ENCODE measurements around the gene SLC19A1. TPM values are rescaled to one million over a fixed set of nuclear protein-coding genes. Genes with fewer than 3 reads are reported as not detected.

The SLC19A1 gene
- total RNA-seq, 1 experiment from 2014 or later, result 25.5 TPM

DNA sequence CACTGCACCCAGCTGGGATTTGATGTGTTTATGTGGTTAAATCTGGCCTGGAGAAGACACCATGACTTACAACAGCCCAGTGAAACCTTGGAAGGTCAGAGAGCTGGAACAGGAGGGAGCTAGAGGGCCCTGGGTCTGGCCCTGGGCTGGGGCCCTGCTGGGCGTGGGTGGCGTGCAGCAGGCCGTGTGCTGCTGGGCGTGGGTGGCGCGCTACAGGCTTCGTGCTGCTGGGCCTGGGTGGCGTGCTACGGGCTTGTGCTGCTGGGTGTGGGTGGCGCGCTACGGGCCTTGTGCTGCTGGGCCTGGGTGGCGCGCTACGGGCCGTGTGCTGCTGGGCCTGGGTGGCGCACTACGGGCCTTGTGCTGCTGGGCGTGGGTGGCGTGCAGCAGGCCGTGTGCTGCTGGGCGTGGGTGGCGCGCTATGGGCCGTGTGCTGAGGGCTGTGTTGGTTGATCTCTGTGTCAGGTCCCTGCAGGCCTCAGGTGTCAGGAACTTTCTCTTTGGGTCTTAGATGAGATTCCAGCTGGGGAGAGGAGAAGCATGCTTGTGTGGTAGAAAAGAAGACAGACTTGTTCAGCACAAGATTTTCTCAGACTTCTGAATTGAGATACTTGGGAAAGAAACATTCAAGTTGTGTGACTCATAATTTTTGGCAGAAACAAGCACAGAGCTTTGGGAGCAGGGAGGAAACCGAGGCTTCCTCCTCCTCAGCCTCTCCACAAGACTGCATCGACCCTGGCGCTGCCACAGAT lies 71.3 kb downstream of the SLC19A1 start:
- in situ Hi-C loops (cut with HindIII; ENCODE audit: low pct_unique_long_range_greater_than_20kb, low sequenced_read_pairs), result no loop called here
- no peak for DNase-seq (ENCODE audit: low read depth)

DNA sequence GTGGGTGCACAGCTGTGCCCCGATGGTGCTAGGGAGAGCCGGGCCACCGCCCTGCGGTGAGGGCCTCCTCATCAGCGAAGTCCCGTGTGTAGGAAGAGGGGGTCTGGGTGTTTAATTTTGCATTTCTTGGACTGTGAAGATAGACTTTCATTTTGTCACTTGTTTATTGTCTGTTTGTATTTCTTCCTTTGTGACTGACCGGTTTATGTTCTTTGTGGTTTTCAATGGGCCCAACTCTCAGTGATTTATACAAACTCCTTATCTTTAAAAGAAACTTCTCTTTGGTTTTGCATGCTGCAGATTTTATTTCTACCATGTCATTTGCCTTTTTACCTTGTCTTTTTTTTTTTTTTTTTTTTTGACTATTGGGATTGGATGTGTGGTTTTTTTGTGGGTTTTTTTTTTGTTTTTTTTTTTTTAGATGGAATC lies 72.1 kb downstream of the SLC19A1 start:
- no peak for DNase-seq (ENCODE audit: low read depth)
- in situ Hi-C loops (cut with HindIII; ENCODE audit: low pct_unique_long_range_greater_than_20kb, low sequenced_read_pairs), result no loop called here

DNA sequence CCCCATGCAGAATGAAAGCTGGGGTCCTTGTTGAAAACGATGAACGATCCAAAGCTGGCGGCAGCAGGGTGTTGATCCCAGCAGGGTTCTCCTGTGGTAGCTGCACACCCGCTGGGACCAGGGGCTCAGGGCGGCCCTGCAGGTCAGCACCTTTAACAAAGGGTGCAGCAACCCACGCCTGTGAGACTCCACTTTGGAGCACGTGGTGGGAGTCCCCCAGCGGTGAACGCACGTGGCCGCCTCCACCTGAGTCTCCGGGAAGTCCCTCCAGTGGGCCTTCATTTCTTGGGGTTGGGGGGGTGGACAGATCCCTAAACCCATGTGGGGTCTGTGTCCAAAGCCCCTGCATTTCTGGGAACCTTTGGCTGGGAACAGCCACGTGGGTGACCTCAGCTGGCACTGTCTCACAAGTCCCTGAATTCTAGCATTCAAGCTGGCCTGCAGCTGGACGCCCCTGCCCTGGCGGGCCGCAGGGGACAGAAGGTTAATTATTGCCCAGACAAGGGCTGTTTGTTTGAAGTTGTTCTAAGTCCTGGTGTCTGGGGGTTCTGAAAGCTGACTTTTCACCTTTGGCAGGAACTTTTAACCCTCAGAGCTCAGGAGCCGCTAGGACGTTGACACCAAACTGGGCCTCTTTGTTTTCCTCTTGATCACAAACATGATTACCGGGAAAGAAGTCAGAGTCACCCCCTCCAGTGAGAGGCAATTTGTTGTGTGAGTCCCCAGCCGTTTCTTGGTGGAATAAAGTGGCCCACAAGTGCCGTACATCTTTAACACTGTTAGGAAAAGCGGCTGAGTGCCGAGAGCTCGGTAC lies 72.8 kb downstream of the SLC19A1 start:
- in situ Hi-C loops (cut with HindIII; ENCODE audit: low pct_unique_long_range_greater_than_20kb, low sequenced_read_pairs), result no loop called here

DNA sequence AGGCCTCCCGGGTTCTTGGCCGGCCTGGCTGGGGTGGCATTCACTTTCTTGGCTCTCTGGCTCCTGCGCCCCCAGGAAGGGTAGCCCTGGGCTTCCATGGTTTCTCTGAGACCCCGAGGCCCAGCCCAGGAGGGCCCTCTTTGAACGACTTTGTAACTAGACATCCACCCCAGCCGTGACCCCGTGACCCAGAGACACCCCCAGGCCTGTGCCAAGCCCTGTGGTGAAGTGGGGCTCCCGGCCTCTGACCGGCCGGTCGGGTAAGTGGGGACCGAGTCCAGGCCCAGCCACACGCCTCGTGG lies 73.3 kb downstream of the SLC19A1 start:
- no peak for DNase-seq (ENCODE audit: low read depth)
- in situ Hi-C loops (cut with HindIII; ENCODE audit: low pct_unique_long_range_greater_than_20kb, low sequenced_read_pairs), result no loop called here

More for the DNA sequence above, 72.8 kb downstream of the SLC19A1 start:
- no peak for DNase-seq (ENCODE audit: low read depth)

DNA sequence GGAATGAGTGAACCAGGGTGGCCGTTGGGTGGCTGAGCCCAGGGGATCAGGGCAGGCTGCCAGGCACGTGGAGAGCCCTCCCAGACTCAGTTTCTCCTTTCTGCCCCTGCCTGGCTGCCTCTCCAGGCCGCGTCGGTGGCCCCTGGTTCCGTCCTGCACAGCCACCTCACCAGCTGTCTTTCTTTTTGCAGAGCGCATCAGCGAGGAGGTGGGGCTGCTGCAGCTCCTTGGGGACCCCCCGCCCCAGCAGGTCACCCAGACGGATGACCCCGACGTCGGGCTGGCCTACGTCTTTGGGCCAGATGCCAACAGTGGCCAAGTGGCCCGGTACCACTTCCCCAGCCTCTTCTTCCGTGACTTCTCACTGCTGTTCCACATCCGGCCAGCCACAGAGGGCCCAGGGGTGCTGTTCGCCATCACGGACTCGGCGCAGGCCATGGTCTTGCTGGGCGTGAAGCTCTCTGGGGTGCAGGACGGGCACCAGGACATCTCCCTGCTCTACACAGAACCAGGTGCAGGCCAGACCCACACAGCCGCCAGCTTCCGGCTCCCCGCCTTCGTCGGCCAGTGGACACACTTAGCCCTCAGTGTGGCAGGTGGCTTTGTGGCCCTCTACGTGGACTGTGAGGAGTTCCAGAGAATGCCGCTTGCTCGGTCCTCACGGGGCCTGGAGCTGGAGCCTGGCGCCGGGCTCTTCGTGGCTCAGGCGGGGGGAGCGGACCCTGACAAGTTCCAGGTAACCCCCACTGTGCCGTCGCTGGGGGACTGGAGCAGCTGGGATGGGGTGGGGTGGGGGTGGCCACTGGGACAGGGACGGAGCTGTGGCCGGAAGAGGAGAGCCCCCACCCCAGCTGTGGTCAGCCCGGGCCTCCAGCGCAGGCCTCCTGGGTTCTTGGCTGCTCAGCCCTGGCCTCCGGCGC lies 73.9 kb downstream of the SLC19A1 start:
- no peak for DNase-seq (ENCODE audit: low read depth)
- in situ Hi-C loops (cut with HindIII; ENCODE audit: low pct_unique_long_range_greater_than_20kb, low sequenced_read_pairs), result no loop called here

DNA sequence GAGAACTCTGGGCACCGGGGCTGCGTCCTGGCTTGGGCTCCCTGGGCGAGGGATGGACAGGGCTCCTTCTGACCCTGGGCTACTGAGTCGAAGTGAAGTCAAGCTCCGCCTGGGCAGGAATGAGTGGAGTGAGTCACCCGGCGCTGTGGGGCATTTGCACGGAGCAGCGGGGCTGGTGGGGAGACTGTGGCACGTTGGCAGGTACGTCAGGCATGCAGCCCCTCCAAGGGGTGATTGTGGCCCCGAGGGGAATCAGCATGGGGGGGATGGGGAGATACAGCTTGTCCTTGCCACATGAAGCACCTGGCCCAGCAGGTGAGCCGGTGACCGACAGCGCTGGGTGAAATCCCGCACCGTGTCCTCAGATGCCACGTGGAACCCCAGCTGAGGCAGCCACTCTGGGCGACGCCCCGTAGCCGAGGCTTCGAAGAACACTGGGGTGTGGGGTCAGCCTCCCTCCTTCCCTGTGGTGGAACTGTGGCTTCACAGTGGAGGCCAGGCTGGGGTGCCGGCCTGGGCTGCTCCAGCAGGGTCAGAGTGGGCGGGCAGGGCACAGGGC lies 74.9 kb downstream of the SLC19A1 start:
- DNase-seq (ENCODE audit: low read depth), result no peak
- in situ Hi-C loops (cut with HindIII; ENCODE audit: low pct_unique_long_range_greater_than_20kb, low sequenced_read_pairs), result no loop called here

DNA sequence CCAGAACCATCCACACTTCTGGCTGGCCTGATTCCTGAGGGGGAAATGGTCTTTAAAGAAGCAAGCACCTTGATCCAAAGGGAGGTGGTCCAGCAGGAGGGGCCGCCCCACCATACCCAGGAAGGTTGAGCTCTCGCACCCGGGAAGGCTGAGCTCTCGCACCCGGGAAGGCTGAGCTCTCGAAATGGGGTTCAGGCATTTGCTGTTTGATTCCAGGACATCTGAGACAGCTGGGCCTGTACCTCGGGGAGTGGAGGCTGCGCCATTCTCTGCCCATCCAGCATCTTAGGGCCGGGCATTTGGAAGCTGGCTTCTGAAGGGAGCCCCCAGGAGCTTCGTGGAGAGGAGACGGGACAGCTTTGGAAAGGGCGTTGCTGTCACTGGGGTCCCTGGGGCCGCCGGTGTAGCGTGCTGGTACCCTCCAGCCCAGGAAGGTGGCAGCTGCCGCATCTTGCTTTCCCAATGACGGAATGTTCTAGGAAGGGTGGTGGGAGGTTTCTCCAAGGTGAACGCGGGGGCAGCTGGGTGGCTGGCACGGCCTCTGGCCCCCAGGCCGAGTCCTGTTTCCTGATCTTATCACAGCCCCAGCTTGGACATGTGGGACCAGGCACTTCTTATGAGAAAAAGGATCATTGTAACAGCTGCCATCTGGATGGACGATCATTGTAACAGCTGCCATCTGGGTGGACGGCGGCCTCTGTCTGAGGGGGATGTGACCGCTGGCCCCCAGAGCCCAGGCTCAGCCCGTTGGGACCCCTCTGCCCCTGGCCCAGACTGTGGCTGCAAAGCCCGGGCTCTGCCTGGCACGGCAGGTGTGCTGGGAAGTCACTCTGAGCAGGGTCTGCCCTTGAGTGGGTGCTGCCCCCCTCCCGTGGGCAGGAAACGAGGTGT lies 75.7 kb downstream of the SLC19A1 start:
- in situ Hi-C loops (cut with HindIII; ENCODE audit: low pct_unique_long_range_greater_than_20kb, low sequenced_read_pairs), result no loop called here

DNA sequence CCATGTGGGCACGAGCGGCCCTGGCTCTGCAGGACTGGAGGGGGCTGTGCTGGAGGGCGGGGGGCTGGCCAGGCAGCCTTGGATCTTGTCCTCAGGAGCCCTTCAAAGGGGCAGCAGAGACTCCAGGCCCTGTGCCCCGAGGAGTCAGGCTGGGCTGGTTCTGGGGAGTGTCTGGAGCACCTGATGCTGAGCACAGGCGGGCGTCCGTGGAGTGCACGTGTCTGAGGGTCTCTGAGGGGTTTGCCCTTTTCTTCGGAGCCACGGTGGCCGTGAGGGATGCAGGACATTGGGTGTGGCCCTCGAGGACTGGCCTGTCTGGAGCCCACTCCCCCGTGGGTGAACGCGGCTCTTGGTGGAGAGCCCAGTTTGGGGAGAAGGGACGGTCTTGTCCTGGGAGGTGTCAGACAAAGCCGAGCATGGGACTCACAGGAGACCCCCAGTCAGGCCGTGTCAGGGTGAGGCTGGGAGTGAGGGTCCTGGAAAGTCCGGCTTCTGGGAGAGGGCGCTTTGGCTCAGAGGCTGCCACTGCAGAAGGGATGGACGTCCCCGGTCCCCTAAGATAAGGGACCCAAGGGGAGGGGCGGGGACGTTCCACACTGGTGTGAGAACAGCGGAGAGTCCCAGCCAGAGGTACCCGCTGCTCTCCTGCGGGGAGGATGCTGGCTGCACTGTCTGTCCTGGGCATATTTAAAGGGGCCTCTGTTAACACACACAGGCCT lies 76.5 kb downstream of the SLC19A1 start:
- in situ Hi-C loops (cut with HindIII; ENCODE audit: low pct_unique_long_range_greater_than_20kb, low sequenced_read_pairs), result no loop called here
- DNase-seq (ENCODE audit: low read depth), result no peak

More for the DNA sequence above, 75.7 kb downstream of the SLC19A1 start:
- no peak for DNase-seq (ENCODE audit: low read depth)

DNA sequence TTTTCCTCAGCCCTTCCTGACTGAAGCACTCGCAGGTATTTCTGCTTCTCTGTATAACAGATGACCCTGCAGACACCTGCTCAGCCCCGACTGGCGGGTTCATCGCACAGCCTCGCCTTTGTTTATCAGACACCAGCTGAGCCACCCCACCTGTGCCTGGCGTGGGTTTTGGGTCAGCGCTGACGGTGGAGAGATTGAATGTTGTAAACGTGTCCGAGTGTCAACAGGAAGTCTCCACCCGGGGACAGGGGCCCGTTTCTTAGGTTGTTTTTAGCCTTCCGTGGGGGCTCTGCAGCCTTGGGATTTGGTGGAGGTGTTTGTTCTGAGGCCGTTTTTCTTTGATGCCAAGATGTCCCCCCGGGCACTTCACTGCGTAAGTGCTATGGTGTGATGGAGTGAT lies 77.1 kb downstream of the SLC19A1 start:
- DNase-seq (ENCODE audit: low read depth), result no peak
- in situ Hi-C loops (cut with HindIII; ENCODE audit: low pct_unique_long_range_greater_than_20kb, low sequenced_read_pairs), result no loop called here

DNA sequence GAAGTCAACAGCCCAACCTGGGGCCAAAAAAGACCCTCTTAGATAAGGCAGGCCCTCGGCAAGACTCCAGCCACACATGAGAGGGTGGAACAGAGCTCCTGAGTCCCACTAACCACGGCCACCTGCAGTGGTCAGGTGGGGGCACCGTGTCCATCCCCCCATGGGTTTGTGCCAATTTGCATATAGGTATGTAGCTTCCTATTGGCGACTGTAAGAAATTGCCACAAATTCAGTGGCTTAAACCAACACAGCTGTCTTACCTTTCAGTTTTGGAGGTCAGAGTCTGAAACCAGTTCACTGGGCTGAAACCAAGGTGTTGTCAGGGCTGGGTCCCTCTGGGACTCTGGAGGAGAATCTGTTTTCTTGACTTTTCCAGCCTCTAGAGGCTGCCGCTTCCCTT lies 77.9 kb downstream of the SLC19A1 start:
- DNase-seq (ENCODE audit: low read depth), result no peak
- in situ Hi-C loops (cut with HindIII; ENCODE audit: low pct_unique_long_range_greater_than_20kb, low sequenced_read_pairs), result no loop called here

DNA sequence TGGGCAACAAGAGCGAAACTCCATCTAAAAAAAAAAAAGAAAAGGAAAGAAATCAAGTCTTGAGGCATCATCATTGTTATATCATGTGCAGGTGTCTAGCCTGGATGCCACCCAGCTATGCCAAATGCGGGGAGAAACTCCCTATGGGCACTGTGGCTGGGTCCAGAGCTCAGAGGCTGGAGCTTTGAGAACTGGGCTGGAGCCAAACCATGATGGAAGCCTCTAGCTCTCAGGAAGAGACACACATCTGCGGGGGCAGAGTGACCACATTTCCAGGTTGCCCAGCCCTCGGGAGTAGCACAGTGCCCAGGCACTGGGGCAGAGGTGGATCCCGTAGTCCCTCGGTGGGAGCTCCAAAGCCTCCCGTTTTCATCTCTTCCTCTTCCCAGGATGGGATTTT lies 78.4 kb downstream of the SLC19A1 start:
- no peak for DNase-seq (ENCODE audit: low read depth)
- in situ Hi-C loops (cut with HindIII; ENCODE audit: low pct_unique_long_range_greater_than_20kb, low sequenced_read_pairs), result no loop called here

DNA sequence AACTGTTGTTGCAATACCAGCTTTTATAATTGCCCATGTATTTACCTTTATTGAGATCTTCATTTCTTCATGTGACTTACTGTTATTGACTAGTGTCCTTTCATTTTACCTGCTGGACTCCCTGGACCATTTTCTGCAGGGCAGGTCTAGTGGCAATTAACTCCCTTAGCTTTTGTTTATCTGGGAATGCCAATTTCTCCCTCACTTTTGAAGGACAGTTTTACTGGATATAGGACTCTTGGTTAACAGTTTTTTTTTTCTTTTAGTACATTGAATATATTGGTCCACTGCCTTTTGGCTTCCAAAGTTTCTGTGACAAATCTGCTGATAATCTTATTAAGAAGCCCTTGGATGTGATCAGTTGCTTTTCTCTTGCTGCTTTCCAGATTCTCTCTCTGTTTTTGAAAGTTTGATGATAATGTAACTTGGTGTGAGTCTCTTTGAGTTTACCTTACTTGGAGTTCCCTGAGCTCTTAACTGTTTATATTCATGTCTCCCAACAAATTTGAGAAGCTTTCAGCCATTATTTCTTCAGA lies 80.4 kb downstream of the SLC19A1 start:
- no peak for DNase-seq (ENCODE audit: low read depth)
- in situ Hi-C loops (cut with HindIII; ENCODE audit: low pct_unique_long_range_greater_than_20kb, low sequenced_read_pairs), result no loop called here

DNA sequence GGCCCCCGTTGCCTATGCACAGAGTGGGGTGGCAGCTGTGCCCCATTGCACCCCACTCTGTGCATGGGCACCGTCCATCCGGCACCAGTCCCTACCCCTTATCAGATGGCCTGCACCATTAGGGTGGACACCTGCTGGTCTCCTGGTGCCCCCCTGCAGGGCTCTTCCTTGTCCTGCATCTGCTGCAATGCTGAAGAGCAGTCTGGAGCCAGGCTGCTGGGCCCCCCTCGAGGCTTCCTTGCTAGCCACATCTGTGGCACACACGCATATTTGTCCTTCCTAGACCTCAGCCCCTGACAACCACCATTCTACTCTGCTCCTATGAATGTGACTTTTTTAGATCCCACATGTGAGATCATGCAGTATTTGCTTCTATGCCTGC lies 80.9 kb downstream of the SLC19A1 start:
- in situ Hi-C loops (cut with HindIII; ENCODE audit: low pct_unique_long_range_greater_than_20kb, low sequenced_read_pairs), result no loop called here
- DNase-seq (ENCODE audit: low read depth), result no peak

DNA sequence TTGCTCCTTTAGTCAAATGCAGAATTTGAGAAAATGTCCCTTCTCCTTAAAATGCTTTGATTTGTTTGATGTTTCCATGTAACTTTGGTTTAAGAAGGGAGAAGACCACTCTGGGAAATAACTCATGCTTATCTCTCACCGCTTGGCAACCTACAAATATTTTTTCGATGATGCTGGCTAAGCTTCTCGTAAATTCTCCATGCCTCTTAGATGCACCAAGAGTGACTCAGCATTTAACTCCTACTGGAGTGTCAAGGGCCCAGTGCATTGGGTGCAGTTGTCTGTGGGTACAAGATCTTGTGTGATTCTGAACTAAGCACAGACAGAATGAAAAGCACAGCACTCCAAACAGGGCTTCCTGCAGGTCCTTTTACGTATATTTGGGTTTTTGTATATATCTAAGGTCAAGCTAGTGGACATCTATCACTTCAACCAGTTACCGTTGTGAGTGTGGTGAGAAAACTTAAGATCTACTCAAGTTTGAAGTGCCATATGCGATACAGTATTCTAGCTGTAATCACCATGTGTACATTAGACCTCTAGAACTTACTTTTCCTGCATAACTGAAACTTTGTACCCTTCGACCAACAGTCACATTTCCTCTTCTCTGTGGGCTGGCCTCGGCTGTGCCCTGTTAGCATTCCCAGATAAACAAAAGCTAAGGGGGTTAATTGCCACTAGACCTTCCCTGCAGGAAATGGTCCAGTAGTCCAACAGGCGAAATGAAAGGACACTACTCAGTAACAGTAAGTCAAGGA lies 81.5 kb downstream of the SLC19A1 start:
- in situ Hi-C loops (cut with HindIII; ENCODE audit: low pct_unique_long_range_greater_than_20kb, low sequenced_read_pairs), result no loop called here

DNA sequence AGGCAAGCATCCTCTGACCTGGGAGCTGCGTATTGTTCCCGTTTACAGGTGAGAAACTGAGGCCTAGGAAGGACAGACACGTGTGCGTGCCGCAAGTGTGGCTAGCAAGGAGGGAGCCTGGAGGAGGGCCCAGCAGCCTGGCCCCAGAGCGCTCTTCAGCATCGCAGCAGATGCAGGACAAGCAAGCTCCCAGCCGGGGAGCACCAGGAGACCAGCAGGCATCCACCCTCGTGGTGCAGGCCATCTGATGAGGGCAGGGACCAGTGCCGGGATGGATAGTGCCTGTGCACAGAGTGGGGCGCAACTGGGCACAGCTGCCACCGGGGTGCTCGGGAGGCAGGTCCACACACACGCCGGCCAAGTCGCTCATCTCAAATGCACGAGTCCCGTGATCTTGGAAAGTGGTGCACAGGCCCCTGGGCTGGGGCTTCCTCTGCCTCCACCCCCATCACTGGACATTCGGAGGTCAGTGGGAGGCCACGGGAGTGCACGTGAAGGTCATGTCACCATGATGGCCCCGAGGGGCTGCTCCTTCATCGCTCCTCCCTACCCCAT lies 82.2 kb downstream of the SLC19A1 start:
- no peak for DNase-seq (ENCODE audit: low read depth)
- in situ Hi-C loops (cut with HindIII; ENCODE audit: low pct_unique_long_range_greater_than_20kb, low sequenced_read_pairs), result no loop called here

More for the DNA sequence above, 81.5 kb downstream of the SLC19A1 start:
- DNase-seq (ENCODE audit: low read depth), result peak; percentile 50

Measured in Caki2 (cell line).